C4-2B (cell line): ENCODE measurements around the gene CINP.

Experiments
- ZFX ChIP-seq: fragments of 450-650 bp; IDR thresholded peaks from 2 replicates; pipeline ENCODE4 v1.6.1; 2017
- TF ChIP-seq, protein P1 (sequence below): fragments of 450-650 bp; conservative IDR thresholded peaks from 2 replicates; pipeline ENCODE4 v1.5.1; 2017; ENCODE audit warnings: mild to moderate bottlenecking

DNA sequence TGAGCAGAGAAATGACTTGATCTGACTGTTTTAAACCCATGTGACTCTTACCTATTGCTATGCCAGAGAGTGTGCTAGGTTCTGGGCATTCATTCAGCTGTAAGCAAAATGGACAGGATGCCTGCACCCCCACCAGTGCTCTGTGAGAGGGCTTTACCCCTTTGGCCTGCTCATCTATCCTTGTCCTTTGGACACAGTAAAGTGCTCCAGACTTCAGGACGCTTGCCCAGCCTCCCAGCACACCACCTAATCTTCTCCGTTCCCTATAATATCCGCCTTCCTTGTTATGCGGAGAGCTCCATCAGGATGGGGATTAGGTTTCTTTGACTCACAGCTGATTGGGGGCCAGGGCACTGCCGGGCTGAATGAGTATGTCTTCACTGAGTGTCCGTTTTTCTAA lies 47.6 kb downstream of the CINP start:
- TF ChIP-seq, protein P1, sequence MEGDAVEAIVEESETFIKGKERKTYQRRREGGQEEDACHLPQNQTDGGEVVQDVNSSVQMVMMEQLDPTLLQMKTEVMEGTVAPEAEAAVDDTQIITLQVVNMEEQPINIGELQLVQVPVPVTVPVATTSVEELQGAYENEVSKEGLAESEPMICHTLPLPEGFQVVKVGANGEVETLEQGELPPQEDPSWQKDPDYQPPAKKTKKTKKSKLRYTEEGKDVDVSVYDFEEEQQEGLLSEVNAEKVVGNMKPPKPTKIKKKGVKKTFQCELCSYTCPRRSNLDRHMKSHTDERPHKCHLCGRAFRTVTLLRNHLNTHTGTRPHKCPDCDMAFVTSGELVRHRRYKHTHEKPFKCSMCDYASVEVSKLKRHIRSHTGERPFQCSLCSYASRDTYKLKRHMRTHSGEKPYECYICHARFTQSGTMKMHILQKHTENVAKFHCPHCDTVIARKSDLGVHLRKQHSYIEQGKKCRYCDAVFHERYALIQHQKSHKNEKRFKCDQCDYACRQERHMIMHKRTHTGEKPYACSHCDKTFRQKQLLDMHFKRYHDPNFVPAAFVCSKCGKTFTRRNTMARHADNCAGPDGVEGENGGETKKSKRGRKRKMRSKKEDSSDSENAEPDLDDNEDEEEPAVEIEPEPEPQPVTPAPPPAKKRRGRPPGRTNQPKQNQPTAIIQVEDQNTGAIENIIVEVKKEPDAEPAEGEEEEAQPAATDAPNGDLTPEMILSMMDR, result no peak
- TF ChIP-seq ZFX, result no peak
